Progenitor cell of endocrine pancreas (in vitro differentiated cells): Measurements from ENCODE around the gene BUB1B. TPM values are rescaled to one million over a fixed set of nuclear protein-coding genes. Genes with fewer than 3 reads are reported as not detected.

Source experiments
- DNase-seq: peaks from one replicate; pipeline ENCODE4 v3.0.0; 2021; ENCODE audit warnings: low spot score; ENCODE audit not compliant: unreplicated experiment
- H3K27ac Mint-ChIP-seq: 2 replicates; pipeline ENCODE4 v1.8.0; 2021; ENCODE audit warnings: mild to moderate bottlenecking, moderate library complexity, mixed read lengths
- H3K27me3 Mint-ChIP-seq: 2 replicates; pipeline ENCODE4 v1.8.0; 2021; ENCODE audit warnings: mixed read lengths
- H3K36me3 Mint-ChIP-seq: 2 replicates; pipeline ENCODE4 v1.8.0; 2022; ENCODE audit warnings: mixed read lengths; ENCODE audit not compliant: insufficient read depth
- H3K4me1 Mint-ChIP-seq: 2 replicates; pipeline ENCODE4 v1.8.0; 2021; ENCODE audit warnings: low read depth, mixed read lengths
- H3K4me3 Mint-ChIP-seq: 2 replicates; pipeline ENCODE4 v1.8.0; 2021; ENCODE audit warnings: low read depth, mild to moderate bottlenecking, moderate library complexity, mixed read lengths
- H3K9me3 Mint-ChIP-seq: 2 replicates; pipeline ENCODE4 v1.8.0; 2021; ENCODE audit warnings: low read depth, mixed read lengths
- CTCF ChIP-seq: fragments of 200-600 bp; sonication (generic); IDR thresholded peaks from one replicate; pipeline ENCODE4 v1.5.0; 2021; ENCODE audit warnings: antibody characterized with exemption, mild to moderate bottlenecking; ENCODE audit not compliant: unreplicated experiment
- total RNA-seq: library from RNA; stranded (reverse); gene quantifications from 2 replicates; pipeline ENCODE4 v1.2.1, GENCODE V29; 2021

The BUB1B gene
- total RNA-seq, 1 donor from 2014 or later: 42.6 TPM

GRCh38 chr15:40190591-40190990 lies 29.7 kb downstream of the BUB1B start:
- Mint-ChIP-seq H3K27ac (no peak overlapping the region), H3K9me3 (no peaks in the 10 kb centered on the region), H3K4me3 (no peak overlapping the region), H3K36me3 (peaks cover 15% of the 10 kb centered on the region), H3K4me1 (peaks cover 3% of the 10 kb centered on the region), H3K27me3 (no peaks in the 10 kb centered on the region)
- no peak for TF ChIP-seq CTCF
- no peak for DNase-seq

- no peaks in the 10 kb centered on the region for H3K9me3 Mint-ChIP-seq
- DNase-seq: no peak
- H3K4me1 Mint-ChIP-seq: peaks cover 9% of the 10 kb centered on the region
- no peaks in the 10 kb centered on the region for H3K27me3 Mint-ChIP-seq
- TF ChIP-seq CTCF: no peak
- H3K36me3 Mint-ChIP-seq: peaks cover 19% of the 10 kb centered on the region
- H3K27ac Mint-ChIP-seq: no peak overlapping the region
- no peak overlapping the region for H3K4me3 Mint-ChIP-seq
Observed at GRCh38 chr15:40192942-40193341, 32.1 kb downstream of the BUB1B start.

GRCh38 chr15:40197434-40197833 lies 36.6 kb downstream of the BUB1B start:
- peaks cover 10% of the 10 kb centered on the region for H3K36me3 Mint-ChIP-seq
- H3K27me3 Mint-ChIP-seq: no peaks in the 10 kb centered on the region
- no peak for TF ChIP-seq CTCF
- H3K9me3 Mint-ChIP-seq: no peaks in the 10 kb centered on the region
- no peak overlapping the region for H3K27ac Mint-ChIP-seq
- no peak overlapping the region for H3K4me3 Mint-ChIP-seq
- peaks cover 9% of the 10 kb centered on the region for H3K4me1 Mint-ChIP-seq
- DNase-seq: no peak

GRCh38 chr15:40198355-40199085 lies 37.7 kb downstream of the BUB1B start:
- no peak for DNase-seq
- no peaks in the 10 kb centered on the region for H3K27me3 Mint-ChIP-seq
- TF ChIP-seq CTCF: no peak
- no peak overlapping the region for H3K4me3 Mint-ChIP-seq
- H3K4me1 Mint-ChIP-seq: peaks cover 9% of the 10 kb centered on the region
- no peaks in the 10 kb centered on the region for H3K9me3 Mint-ChIP-seq
- no peak overlapping the region for H3K27ac Mint-ChIP-seq
- peaks cover 12% of the 10 kb centered on the region for H3K36me3 Mint-ChIP-seq

GRCh38 chr15:40204100-40204499 lies 43.2 kb downstream of the BUB1B start:
- Mint-ChIP-seq H3K27me3 (no peaks in the 10 kb centered on the region), H3K36me3 (peaks cover 14% of the 10 kb centered on the region)
- no peak for TF ChIP-seq CTCF

More at GRCh38 chr15:40204100-40204499, 43.2 kb downstream of the BUB1B start:
- no peak for DNase-seq
- no peak overlapping the region for H3K27ac Mint-ChIP-seq
- no peaks in the 10 kb centered on the region for H3K9me3 Mint-ChIP-seq
- H3K4me3 Mint-ChIP-seq: no peak overlapping the region
- H3K4me1 Mint-ChIP-seq: no peaks in the 10 kb centered on the region
